Muscle layer of colon (tissue), 2 donors: ENCODE data around the gene ORAI2.
"Not testable (repeated sequence)": the region's sequence is repeated elsewhere in the genome, so short reads cannot be mapped to it uniquely, and the experiment has no call there.

Experiments used
- H3K27ac ChIP-seq: one replicate; pipeline ENCODE4 v1.7.0; 2013; ENCODE audit warnings: low read depth, mild to moderate bottlenecking, low read length, moderate library complexity
- H3K27me3 ChIP-seq, 2 donors: one replicate each; pipeline ENCODE4 v1.7.0; 2013; ENCODE audit warnings: low read length in 2 of 2, mild to moderate bottlenecking in 2 of 2; ENCODE audit not compliant: insufficient read depth in 2 of 2, control insufficient read depth in 1 of 2
- H3K36me3 ChIP-seq: one replicate; pipeline ENCODE4 v1.7.0; 2013; ENCODE audit warnings: mild to moderate bottlenecking, low read length; ENCODE audit not compliant: insufficient read depth
- H3K4me1 ChIP-seq: one replicate; pipeline ENCODE4 v1.7.0; 2013; ENCODE audit warnings: mild to moderate bottlenecking, low read length; ENCODE audit not compliant: insufficient read depth
- H3K4me3 ChIP-seq, 2 donors: one replicate each; pipeline ENCODE4 v1.7.0; 2013; ENCODE audit warnings: low read length in 2 of 2, low read depth in 1 of 2, mild to moderate bottlenecking in 1 of 2, moderate library complexity in 1 of 2
- H3K9ac ChIP-seq: one replicate; pipeline ENCODE4 v1.7.0; 2013; ENCODE audit warnings: low read length
- H3K9me3 ChIP-seq: one replicate; pipeline ENCODE4 v1.7.0; 2013; ENCODE audit warnings: mild to moderate bottlenecking, low read length
- donor health status: abdominal sarcoma.
- donor health status: Adenocarcinoma of cecum.

The ORAI2 gene

GRCh38 chr7:102403563-102403962, 29.8 kb upstream of the ORAI2 start:
- H3K27ac ChIP-seq = no peak overlapping the region
- H3K4me1 ChIP-seq = no peaks in the 10 kb centered on the region
- no peaks in the 10 kb centered on the region for H3K9me3 ChIP-seq
- H3K27me3 ChIP-seq = no peaks in the 10 kb centered on the region
- no peak overlapping the region for H3K4me3 ChIP-seq
- H3K9ac ChIP-seq = no peak overlapping the region
- peaks cover 85% of the 10 kb centered on the region for H3K36me3 ChIP-seq

- Histone ChIP-seq H3K36me3 (peaks cover 79% of the 10 kb centered on the region), H3K4me3 (no peak overlapping the region), H3K9me3 (no peaks in the 10 kb centered on the region), H3K27me3 (no peaks in the 10 kb centered on the region), H3K4me1 (no peaks in the 10 kb centered on the region), H3K9ac (no peak overlapping the region), H3K27ac (no peak overlapping the region)
Observed at GRCh38 chr7:102404005-102404861, 29.1 kb upstream of the ORAI2 start.

- H3K4me3 ChIP-seq, H3K27me3 ChIP-seq, H3K4me1 ChIP-seq, H3K9ac ChIP-seq, H3K9me3 ChIP-seq, H3K27ac ChIP-seq: not testable (repeated sequence)
- peaks cover 76% of the 10 kb centered on the region for H3K36me3 ChIP-seq
Observed at GRCh38 chr7:102404862-102405188, 28.6 kb upstream of the ORAI2 start.

GRCh38 chr7:102407910-102408309, 25.5 kb upstream of the ORAI2 start:
- no peak overlapping the region for H3K9ac ChIP-seq
- peaks cover 75% of the 10 kb centered on the region for H3K36me3 ChIP-seq

GRCh38 chr7:102408530-102408929, 24.8 kb upstream of the ORAI2 start:
- not testable (repeated sequence) for H3K4me3 ChIP-seq, H3K27me3 ChIP-seq, H3K4me1 ChIP-seq, H3K27ac ChIP-seq, H3K9ac ChIP-seq, H3K9me3 ChIP-seq
- H3K36me3 ChIP-seq = peaks cover 69% of the 10 kb centered on the region

More at GRCh38 chr7:102407910-102408309, 25.5 kb upstream of the ORAI2 start:
- Histone ChIP-seq H3K4me1 (no peaks in the 10 kb centered on the region), H3K9me3 (no peaks in the 10 kb centered on the region), H3K27me3 (no peaks in the 10 kb centered on the region), H3K4me3 (no peak overlapping the region), H3K27ac (no peak overlapping the region)

- Histone ChIP-seq H3K4me3 (no peak overlapping the region), H3K4me1 (no peaks in the 10 kb centered on the region), H3K27ac (no peak overlapping the region), H3K9me3 (no peaks in the 10 kb centered on the region), H3K36me3 (peaks cover 68% of the 10 kb centered on the region), H3K9ac (no peak overlapping the region), H3K27me3 (no peaks in the 10 kb centered on the region)
Observed at GRCh38 chr7:102409340-102409739, 24.0 kb upstream of the ORAI2 start.

GRCh38 chr7:102410123-102410522, 23.3 kb upstream of the ORAI2 start:
- no peak overlapping the region for H3K9ac ChIP-seq
- H3K4me3 ChIP-seq = no peak overlapping the region
- H3K9me3 ChIP-seq = no peaks in the 10 kb centered on the region
- H3K36me3 ChIP-seq = peaks cover 69% of the 10 kb centered on the region
- H3K4me1 ChIP-seq = no peaks in the 10 kb centered on the region
- no peaks in the 10 kb centered on the region for H3K27me3 ChIP-seq
- no peak overlapping the region for H3K27ac ChIP-seq

- Histone ChIP-seq H3K4me3 (no peak overlapping the region), H3K4me1 (no peaks in the 10 kb centered on the region), H3K9me3 (no peaks in the 10 kb centered on the region), H3K27me3 (no peaks in the 10 kb centered on the region), H3K36me3 (peaks cover 69% of the 10 kb centered on the region), H3K27ac (no peak overlapping the region), H3K9ac (no peak overlapping the region)
Observed at GRCh38 chr7:102410918-102411317, 22.5 kb upstream of the ORAI2 start.

GRCh38 chr7:102412548-102412947, 20.8 kb upstream of the ORAI2 start:
- no peak overlapping the region for H3K9ac ChIP-seq

GRCh38 chr7:102413091-102413490, 20.3 kb upstream of the ORAI2 start:
- Histone ChIP-seq H3K4me1 (no peaks in the 10 kb centered on the region), H3K9ac (no peak overlapping the region), H3K27ac (no peak overlapping the region), H3K4me3 (no peak overlapping the region), H3K27me3 (no peaks in the 10 kb centered on the region), H3K36me3 (peaks cover 60% of the 10 kb centered on the region), H3K9me3 (no peaks in the 10 kb centered on the region)

More at GRCh38 chr7:102412548-102412947, 20.8 kb upstream of the ORAI2 start:
- Histone ChIP-seq H3K27me3 (no peaks in the 10 kb centered on the region), H3K4me1 (no peaks in the 10 kb centered on the region), H3K36me3 (peaks cover 66% of the 10 kb centered on the region), H3K27ac (no peak overlapping the region), H3K4me3 (no peak overlapping the region), H3K9me3 (no peaks in the 10 kb centered on the region)

GRCh38 chr7:102413611-102414010, 19.8 kb upstream of the ORAI2 start:
- no peak overlapping the region for H3K9ac ChIP-seq
- H3K27ac ChIP-seq = no peak overlapping the region
- peaks cover 59% of the 10 kb centered on the region for H3K36me3 ChIP-seq
- H3K4me3 ChIP-seq = no peak overlapping the region
- no peaks in the 10 kb centered on the region for H3K4me1 ChIP-seq
- H3K9me3 ChIP-seq = no peaks in the 10 kb centered on the region
- no peaks in the 10 kb centered on the region for H3K27me3 ChIP-seq

GRCh38 chr7:102415685-102416225, 17.6 kb upstream of the ORAI2 start:
- Histone ChIP-seq H3K4me3 (no peak overlapping the region), H3K4me1 (no peaks in the 10 kb centered on the region), H3K36me3 (peaks cover 54% of the 10 kb centered on the region), H3K9ac (no peak overlapping the region), H3K27me3 (no peaks in the 10 kb centered on the region), H3K27ac (no peak overlapping the region), H3K9me3 (no peaks in the 10 kb centered on the region)
